ENCODE results near the gene TRIM3.

The TRIM3 gene

DNA sequence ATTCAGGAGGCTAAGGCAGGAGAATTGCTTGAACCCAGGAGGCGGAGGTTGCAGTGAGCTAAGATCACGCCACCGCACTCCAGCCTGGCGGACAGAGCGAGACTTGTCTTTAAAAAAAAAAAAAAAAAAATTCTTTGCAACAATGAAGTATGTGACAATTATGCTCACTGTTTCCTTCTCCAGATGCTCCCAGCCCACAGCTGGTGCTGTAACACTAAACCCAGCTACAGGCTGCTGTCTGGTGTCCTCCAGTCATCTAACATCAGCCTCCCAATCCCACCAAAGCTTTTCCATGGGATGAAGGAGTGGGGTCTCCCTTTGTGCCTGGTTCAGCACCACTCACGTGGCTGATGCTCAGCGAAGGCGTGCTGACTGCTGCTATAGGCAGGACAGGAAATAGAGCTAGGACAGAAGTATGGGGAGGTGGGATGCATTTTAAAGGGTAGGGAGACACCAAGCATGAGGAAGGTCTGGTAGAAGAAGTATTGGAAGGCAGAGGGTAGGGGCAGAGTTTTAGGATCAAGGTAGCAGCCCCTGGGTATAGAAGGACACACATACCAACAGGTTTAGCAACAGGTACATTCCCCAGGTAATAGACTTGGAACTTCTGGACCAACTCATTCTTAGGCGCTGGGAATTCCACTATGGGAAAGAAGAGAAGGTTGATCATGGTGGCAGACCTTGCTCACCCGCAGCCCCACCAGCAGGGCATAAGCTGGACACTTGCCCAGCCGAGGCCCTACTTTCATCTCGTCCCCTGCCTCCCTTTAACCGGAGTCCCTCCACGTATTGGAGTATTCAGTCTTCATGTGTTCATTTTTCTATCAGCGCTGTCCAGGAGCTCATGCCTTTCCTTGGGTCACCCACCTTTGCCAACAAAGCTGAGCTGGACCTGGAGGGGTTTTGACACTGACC is 73.1 kb downstream of the TRIM3 start:
- no peak for DNase-seq
